Colonic mucosa (tissue), 4 donors: ENCODE data around the gene RHOD. TPM values are rescaled to one million over a fixed set of nuclear protein-coding genes. Genes with fewer than 3 reads are reported as not detected.

Source experiments
- DNase-seq: peaks from one replicate; pipeline ENCODE4 v3.0.0-alpha.2; 2020
- H3K27ac ChIP-seq: fragments of 200-600 bp; one replicate; pipeline ENCODE4 v1.8.0; 2021
- H3K27me3 ChIP-seq: fragments of 200-600 bp; one replicate; pipeline ENCODE4 v1.8.0; 2021
- H3K36me3 ChIP-seq: fragments of 200-600 bp; one replicate; pipeline ENCODE4 v1.8.0; 2021
- H3K4me1 ChIP-seq: fragments of 200-600 bp; one replicate; pipeline ENCODE4 v1.8.0; 2021; ENCODE audit warnings: mild to moderate bottlenecking
- H3K4me3 ChIP-seq: fragments of 200-600 bp; one replicate; pipeline ENCODE4 v1.8.0; 2021
- H3K9ac ChIP-seq, 2 donors: one replicate each; pipeline ENCODE4 v1.7.0; 2013; ENCODE audit warnings: control low read depth in 2 of 2, low read depth in 2 of 2, low read length in 2 of 2
- H3K9me3 ChIP-seq: fragments of 200-600 bp; one replicate; pipeline ENCODE4 v1.8.0; 2021
- intact Hi-C: fragments of 100-400 bp; cut with DNase I; formaldehyde crosslinking; loops from one replicate; pipeline ENCODE4 v1.14.1; 2022
- total RNA-seq, 2 donors: library from RNA; stranded (reverse); fragmentation: NEBNext Ultra II Directional in 1 of 2; extraction: Animal tissue kit (Norgen Biotek cat#: 25700) in 1 of 2; gene quantifications; one replicate each; pipeline ENCODE4 v1.2.1, GENCODE V29; 2021
- TF ChIP-seq, protein P1 (sequence below): fragments of 200-600 bp; IDR thresholded peaks from one replicate; pipeline ENCODE4 v1.8.0; 2022; ENCODE audit warnings: antibody characterized with exemption, mild to moderate bottlenecking
- donor health status: healthy.
- donor health status: DM: no; HTN: no; CAD: no.
- donor health status: DM: no; HTN: no; CAD: no.

The RHOD gene
- total RNA-seq, 2 donors from 2014 or later: 8.5 to 11.2 TPM

DNA sequence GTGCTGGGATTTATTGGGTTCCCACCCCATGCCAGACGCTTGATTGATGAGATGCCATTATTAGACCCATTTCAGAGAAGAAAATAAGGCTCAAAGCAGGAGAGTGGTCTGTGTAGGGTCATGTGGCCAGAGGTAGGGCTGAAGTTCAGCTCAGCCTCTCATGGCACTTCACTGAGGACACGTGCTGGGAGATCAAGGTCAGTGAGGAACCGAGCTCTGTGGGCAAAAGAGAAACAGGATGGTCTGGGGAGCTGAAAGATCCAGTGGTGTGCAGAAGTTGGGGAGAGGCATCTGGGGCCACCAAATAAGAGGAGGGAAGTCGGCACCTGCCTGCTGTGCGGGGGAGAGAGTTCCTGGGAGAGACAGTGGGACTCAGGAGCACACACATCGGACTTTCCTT lies 19.6 kb downstream of the RHOD start:
- no peak for DNase-seq

DNA sequence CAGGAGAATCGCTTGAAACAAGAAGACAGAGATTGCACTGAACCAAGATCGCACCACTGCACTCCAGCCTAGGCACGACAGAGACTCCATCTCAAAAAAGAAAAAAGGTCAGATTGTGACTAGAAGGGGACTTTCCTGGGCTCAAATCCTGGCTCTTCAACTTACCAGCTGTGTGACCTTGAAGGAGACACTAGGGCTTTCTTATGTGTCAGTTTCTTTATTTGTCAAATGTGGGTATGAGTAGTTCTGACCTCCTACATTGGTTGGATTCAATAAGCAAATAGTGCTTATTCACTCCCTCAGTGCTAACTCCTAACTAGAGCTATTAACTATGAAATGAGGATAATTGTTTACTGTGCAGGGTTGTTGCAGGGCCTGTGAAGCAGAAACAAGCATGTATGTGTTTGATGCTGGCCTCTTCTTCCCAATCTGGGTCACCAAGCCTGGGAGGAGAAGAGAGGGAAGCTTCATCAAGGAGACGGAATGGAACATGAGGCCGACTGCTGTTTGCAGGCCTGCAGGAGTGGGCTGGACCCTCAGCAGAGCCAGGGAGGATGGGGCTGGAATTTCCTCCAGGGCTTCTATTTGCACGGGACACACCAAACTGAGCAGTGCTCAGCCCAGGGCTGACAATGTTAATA lies 22.5 kb downstream of the RHOD start:
- Histone ChIP-seq H3K27ac (no peak overlapping the region), H3K4me1 (peaks cover 5% of the 10 kb centered on the region), H3K9ac (no peak overlapping the region), H3K36me3 (no peaks in the 10 kb centered on the region), H3K27me3 (no peaks in the 10 kb centered on the region), H3K9me3 (no peaks in the 10 kb centered on the region), H3K4me3 (no peak overlapping the region)
- TF ChIP-seq, protein P1, sequence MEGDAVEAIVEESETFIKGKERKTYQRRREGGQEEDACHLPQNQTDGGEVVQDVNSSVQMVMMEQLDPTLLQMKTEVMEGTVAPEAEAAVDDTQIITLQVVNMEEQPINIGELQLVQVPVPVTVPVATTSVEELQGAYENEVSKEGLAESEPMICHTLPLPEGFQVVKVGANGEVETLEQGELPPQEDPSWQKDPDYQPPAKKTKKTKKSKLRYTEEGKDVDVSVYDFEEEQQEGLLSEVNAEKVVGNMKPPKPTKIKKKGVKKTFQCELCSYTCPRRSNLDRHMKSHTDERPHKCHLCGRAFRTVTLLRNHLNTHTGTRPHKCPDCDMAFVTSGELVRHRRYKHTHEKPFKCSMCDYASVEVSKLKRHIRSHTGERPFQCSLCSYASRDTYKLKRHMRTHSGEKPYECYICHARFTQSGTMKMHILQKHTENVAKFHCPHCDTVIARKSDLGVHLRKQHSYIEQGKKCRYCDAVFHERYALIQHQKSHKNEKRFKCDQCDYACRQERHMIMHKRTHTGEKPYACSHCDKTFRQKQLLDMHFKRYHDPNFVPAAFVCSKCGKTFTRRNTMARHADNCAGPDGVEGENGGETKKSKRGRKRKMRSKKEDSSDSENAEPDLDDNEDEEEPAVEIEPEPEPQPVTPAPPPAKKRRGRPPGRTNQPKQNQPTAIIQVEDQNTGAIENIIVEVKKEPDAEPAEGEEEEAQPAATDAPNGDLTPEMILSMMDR: no peak
- intact Hi-C loops: no loop called here
- DNase-seq: no peak

More for the DNA sequence above, 19.6 kb downstream of the RHOD start:
- no peaks in the 10 kb centered on the region for H3K9me3 ChIP-seq
- H3K9ac ChIP-seq: no peak overlapping the region
- H3K4me3 ChIP-seq: no peak overlapping the region
- H3K27me3 ChIP-seq: no peaks in the 10 kb centered on the region
- H3K4me1 ChIP-seq: no peaks in the 10 kb centered on the region
- H3K36me3 ChIP-seq: no peaks in the 10 kb centered on the region
- TF ChIP-seq, protein P1: no peak
- intact Hi-C loops: no loop called here
- H3K27ac ChIP-seq: no peak overlapping the region

DNA sequence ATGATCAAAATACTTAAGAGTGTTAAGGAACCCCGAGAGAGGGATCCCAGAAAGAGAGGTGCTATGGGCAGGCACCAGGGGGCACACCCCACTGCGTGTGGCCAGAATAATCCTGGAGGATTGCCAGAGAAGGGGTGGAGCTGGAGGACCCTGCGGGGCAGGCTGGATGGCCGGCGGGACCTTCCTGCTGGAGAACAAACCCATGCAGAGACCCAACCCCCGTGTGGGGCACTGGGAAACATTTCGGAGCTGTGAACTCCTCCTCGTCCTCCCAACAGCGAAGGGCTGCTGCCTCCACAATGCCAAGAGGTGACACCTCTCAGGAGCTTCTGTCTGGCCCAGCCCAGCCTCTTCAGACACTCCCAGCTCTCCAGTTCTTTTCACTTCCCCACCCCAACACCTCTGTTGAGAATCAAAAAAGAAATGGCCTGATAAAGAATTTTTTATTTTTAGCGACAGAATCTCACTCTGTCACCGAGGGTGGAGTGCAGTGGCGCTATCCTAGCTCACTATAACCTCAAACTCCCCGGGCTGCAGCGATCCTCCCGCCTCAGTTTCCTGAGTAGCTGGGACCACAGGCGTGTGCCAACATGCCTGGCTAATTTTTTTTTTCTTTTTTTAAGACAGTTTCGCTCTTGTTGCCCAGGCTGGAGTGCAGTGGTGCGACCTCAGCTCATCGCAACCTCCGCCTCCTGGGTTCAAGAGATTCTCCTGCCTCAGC lies 25.6 kb downstream of the RHOD start:
- TF ChIP-seq, protein P1: no peak
- no peaks in the 10 kb centered on the region for H3K27me3 ChIP-seq
- peaks cover 5% of the 10 kb centered on the region for H3K4me1 ChIP-seq
- DNase-seq: peak; percentile 28
- no peaks in the 10 kb centered on the region for H3K9me3 ChIP-seq
- peak overlapping the region in 1 of 2 donors; percentile 46 for H3K9ac ChIP-seq
- no peak overlapping the region for H3K27ac ChIP-seq
- no peaks in the 10 kb centered on the region for H3K36me3 ChIP-seq
- no peak overlapping the region for H3K4me3 ChIP-seq
- intact Hi-C loops: loop anchor here (5.0 to 10.0 kb wide), 2 partner anchors 85 to 233 kb away; no protein-coding TSS in a partner anchor

DNA sequence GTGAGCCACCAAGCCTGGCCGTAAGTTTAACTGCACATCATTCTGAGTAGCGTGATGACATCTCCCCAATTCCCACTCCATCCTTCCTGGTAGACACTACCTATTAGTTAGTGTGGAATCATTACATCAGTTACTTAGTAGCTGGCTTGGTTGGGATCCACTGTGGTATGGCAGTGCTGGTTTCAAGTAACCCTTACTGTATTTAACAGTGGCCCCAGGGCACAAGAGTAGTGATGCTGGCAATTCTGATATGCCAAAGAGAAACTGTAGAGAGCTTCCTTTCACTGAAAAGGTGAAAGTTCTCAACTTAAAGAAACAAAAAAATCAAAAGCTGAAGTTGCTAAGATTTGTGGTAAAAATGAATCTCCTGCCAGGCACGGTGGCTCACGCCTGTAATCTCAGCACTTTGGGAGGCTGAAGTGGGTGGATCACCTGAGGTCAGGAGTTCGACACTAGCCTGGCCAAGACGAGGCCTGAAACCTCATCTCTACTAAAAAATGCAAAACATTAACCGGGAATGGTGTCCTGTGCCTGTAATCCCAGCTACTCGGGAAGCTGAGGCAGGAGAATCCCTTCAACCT lies 27.2 kb downstream of the RHOD start:
- H3K9me3 ChIP-seq: no peaks in the 10 kb centered on the region
- intact Hi-C loops: loop anchor here (5.0 to 10.0 kb wide), 2 partner anchors 83 to 231 kb away; no protein-coding TSS in a partner anchor
- TF ChIP-seq, protein P1: no peak
- H3K27ac ChIP-seq: no peak overlapping the region
- DNase-seq: no peak
- H3K9ac ChIP-seq: no peak overlapping the region
- H3K27me3 ChIP-seq: no peaks in the 10 kb centered on the region
- no peaks in the 10 kb centered on the region for H3K36me3 ChIP-seq
- no peak overlapping the region for H3K4me3 ChIP-seq
- peaks cover 5% of the 10 kb centered on the region for H3K4me1 ChIP-seq

DNA sequence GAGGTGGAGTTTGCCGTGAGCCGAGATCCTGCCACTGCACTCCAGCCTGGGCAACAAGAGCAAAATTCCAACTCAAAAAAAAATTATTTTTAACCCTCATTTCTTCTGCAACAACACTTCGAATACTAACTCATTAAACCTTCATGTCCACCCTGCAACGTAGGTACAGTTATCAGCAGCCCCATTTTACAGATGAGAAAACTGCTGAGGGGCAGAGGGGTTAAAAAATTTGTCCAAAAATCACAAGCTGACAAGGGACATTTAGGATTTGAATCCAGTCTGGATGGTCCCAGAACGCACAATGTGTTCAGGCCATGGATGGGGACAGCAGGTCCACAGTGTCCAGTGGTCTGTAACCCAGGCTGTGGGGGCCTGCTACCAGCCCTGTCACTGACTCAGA lies 29.0 kb downstream of the RHOD start:
- H3K27me3 ChIP-seq: no peaks in the 10 kb centered on the region
- H3K36me3 ChIP-seq: no peaks in the 10 kb centered on the region
- DNase-seq: no peak
- intact Hi-C loops: loop anchor here (10.0 kb wide), 1 partner anchor 229 kb away; no protein-coding TSS in a partner anchor
- H3K4me1 ChIP-seq: peaks cover 5% of the 10 kb centered on the region
- H3K4me3 ChIP-seq: no peak overlapping the region
- no peak overlapping the region for H3K27ac ChIP-seq
- TF ChIP-seq, protein P1: no peak
- no peak overlapping the region for H3K9ac ChIP-seq
- no peaks in the 10 kb centered on the region for H3K9me3 ChIP-seq
